PC-9 (cell line): ENCODE data around the gene OSER1.

ENCODE experiments used
- CTCF ChIP-seq: fragments of 200-600 bp; sonication (generic); conservative IDR thresholded peaks from 2 replicates; pipeline ENCODE4 v1.6.1; 2017; ENCODE audit warnings: mixed run types, antibody characterized with exemption, mild to moderate bottlenecking, moderate library complexity
- EZH2 ChIP-seq: fragments of 200-600 bp; sonication (generic); IDR thresholded peaks from 2 replicates; pipeline ENCODE4 v1.8.0; 2017; ENCODE audit warnings: antibody characterized with exemption, low read depth

- 0 out of 2 replicates have a peak, but pooled peaks have one; percentile 31 for TF ChIP-seq CTCF
- no peak for TF ChIP-seq EZH2
Measured at GRCh38 chr20:44196271-44196670, 14.3 kb downstream of the OSER1 start.
